Trophoblast cell (in vitro differentiated cells and primary cell): ENCODE results near the gene BMX.

Experiments used
- DNase-seq, 2 donors: peaks; one replicate each; pipeline ENCODE4 v3.0.0-alpha.2; 2016
- H2AFZ ChIP-seq: 2 replicates; pipeline ENCODE4 v1.6.1; 2013; ENCODE audit warnings: low read length, moderate library complexity, mild to moderate bottlenecking; ENCODE audit not compliant: insufficient read depth, poor library complexity
- H2AK5ac ChIP-seq: 2 replicates; pipeline ENCODE4 v1.6.1; 2013; ENCODE audit warnings: mild to moderate bottlenecking, low read length
- H2BK120ac ChIP-seq: 2 replicates; pipeline ENCODE4 v1.6.1; 2013; ENCODE audit warnings: low read length, mild to moderate bottlenecking, moderate library complexity; ENCODE audit not compliant: insufficient read depth, poor library complexity
- H2BK12ac ChIP-seq: 2 replicates; pipeline ENCODE4 v1.6.1; 2013; ENCODE audit warnings: mild to moderate bottlenecking, low read length, moderate library complexity
- H2BK5ac ChIP-seq: 2 replicates; pipeline ENCODE4 v1.6.1; 2013; ENCODE audit warnings: low read length, low read depth, moderate library complexity, mild to moderate bottlenecking; ENCODE audit not compliant: poor library complexity
- H3K14ac ChIP-seq: 2 replicates; pipeline ENCODE4 v1.6.1; 2013; ENCODE audit warnings: mild to moderate bottlenecking, low read length
- H3K18ac ChIP-seq: 2 replicates; pipeline ENCODE4 v1.6.1; 2013; ENCODE audit warnings: mild to moderate bottlenecking, low read length
- H3K23ac ChIP-seq: 2 replicates; pipeline ENCODE4 v1.6.1; 2013; ENCODE audit warnings: low read length
- H3K27ac ChIP-seq: 2 replicates; pipeline ENCODE4 v1.5.1; 2013; ENCODE audit warnings: low read depth, mild to moderate bottlenecking, inconsistent platforms, low read length, moderate library complexity
- H3K27me3 ChIP-seq: 2 replicates; pipeline ENCODE4 v1.6.1; 2013; ENCODE audit warnings: inconsistent platforms, mild to moderate bottlenecking, low read length, moderate library complexity; ENCODE audit not compliant: insufficient read depth
- H3K36me3 ChIP-seq, 2 experiments: 1 replicate in 1 of 2; 2 replicates in 1 of 2; pipeline ENCODE4 v1.6.1; 2013; ENCODE audit warnings: low read length in 2 of 2, mild to moderate bottlenecking in 2 of 2, moderate library complexity in 1 of 2; ENCODE audit not compliant: insufficient read depth in 2 of 2, control insufficient read depth in 1 of 2
- H3K4ac ChIP-seq: 2 replicates; pipeline ENCODE4 v1.6.1; 2013; ENCODE audit warnings: low read depth, mild to moderate bottlenecking, low read length, moderate library complexity
- H3K4me1 ChIP-seq, 2 experiments: 1 replicate in 1 of 2; 2 replicates in 1 of 2; pipeline ENCODE4 v1.6.1; 2013; ENCODE audit warnings: low read length in 2 of 2, mild to moderate bottlenecking in 2 of 2, moderate library complexity in 1 of 2; ENCODE audit not compliant: insufficient read depth in 2 of 2, control insufficient read depth in 1 of 2
- H3K4me2 ChIP-seq: 2 replicates; pipeline ENCODE4 v1.6.1; 2013; ENCODE audit warnings: inconsistent platforms, mild to moderate bottlenecking, low read length, moderate library complexity
- H3K4me3 ChIP-seq: 2 replicates; pipeline ENCODE4 v1.5.1; 2013; ENCODE audit warnings: mild to moderate bottlenecking, low read depth, low read length, inconsistent platforms
- H3K79me1 ChIP-seq: one replicate; pipeline ENCODE4 v1.6.1; 2013; ENCODE audit warnings: low read length
- H3K79me2 ChIP-seq: 2 replicates; pipeline ENCODE4 v1.6.1; 2013; ENCODE audit warnings: low read length, mild to moderate bottlenecking; ENCODE audit not compliant: control insufficient read depth, insufficient read depth, poor library complexity
- H3K9ac ChIP-seq: 2 replicates; pipeline ENCODE4 v1.6.1; 2013; ENCODE audit warnings: mild to moderate bottlenecking, low read length
- H3K9me3 ChIP-seq: 2 replicates; pipeline ENCODE4 v1.6.1; 2013; ENCODE audit warnings: low read depth, mild to moderate bottlenecking, control low read depth, inconsistent platforms, low read length; ENCODE audit not compliant: insufficient read depth
- H4K12ac ChIP-seq: 2 replicates; pipeline ENCODE4 v1.6.1; 2013; ENCODE audit warnings: low read depth, mild to moderate bottlenecking, low read length, moderate library complexity
- H4K8ac ChIP-seq: 2 replicates; pipeline ENCODE4 v1.6.1; 2013; ENCODE audit warnings: low read depth, mild to moderate bottlenecking, low read length, moderate library complexity
- H4K91ac ChIP-seq: one replicate; pipeline ENCODE4 v1.6.1; 2013; ENCODE audit warnings: low read depth, mild to moderate bottlenecking, low read length, moderate library complexity
- WGBS: extraction: QIAGEN DNeasy Blood & Tissue Kit; methylation state at CpG from one replicate; pipeline ENCODE4 v1.1.7; 2013; ENCODE audit warnings: missing lambda C conversion rate; ENCODE audit not compliant: insufficient read length, insufficient coverage; ENCODE audit errors: extremely low coverage; 5-methylcytosine and 5-hydroxymethylcytosine counted together

BMX gene

DNA sequence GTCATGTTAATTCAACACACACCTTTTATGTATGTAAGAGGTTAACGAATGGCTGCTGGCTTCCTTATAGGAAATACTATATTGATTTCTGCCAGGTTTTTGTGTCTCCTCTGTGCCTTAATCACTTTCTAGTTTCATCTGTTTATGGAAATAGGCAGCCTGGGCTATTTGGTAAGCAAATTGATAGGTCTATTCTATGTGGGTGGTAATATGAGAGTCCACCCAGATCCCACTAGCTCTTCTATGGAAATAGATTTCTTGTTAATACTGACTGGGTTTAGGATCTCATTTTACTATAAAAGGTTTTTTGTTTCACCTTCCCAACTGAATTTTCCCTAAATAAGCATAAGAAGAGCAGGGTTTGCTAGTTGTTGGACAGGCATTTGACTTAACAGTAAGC lies 4.1 kb downstream of the BMX start:
- H3K27ac ChIP-seq = no peak overlapping the region
- H3K4me3 ChIP-seq = no peak overlapping the region
- H3K4ac ChIP-seq = no peak overlapping the region
- no peak overlapping the region for H3K18ac ChIP-seq
- H2BK12ac ChIP-seq = no peak overlapping the region
- H3K23ac ChIP-seq = no peak overlapping the region
- no peaks in the 10 kb centered on the region for H3K36me3 ChIP-seq
- no peaks in the 10 kb centered on the region for H3K27me3 ChIP-seq
- H2AK5ac ChIP-seq = no peak overlapping the region
- H4K8ac ChIP-seq = no peak overlapping the region
- no peak overlapping the region for H2BK5ac ChIP-seq
- no peak overlapping the region for H3K4me2 ChIP-seq
- H3K4me1 ChIP-seq = no peaks in the 10 kb centered on the region
- H3K14ac ChIP-seq = no peak overlapping the region
- DNase-seq = no peak
- no peak overlapping the region for H4K12ac ChIP-seq
- H2AFZ ChIP-seq = no peak overlapping the region
- H4K91ac ChIP-seq = no peak overlapping the region
- no CpG with 5 or more reads among the region's 1 CpG for WGBS
- no peak overlapping the region for H3K9ac ChIP-seq
- H3K79me2 ChIP-seq = no peaks in the 10 kb centered on the region
- no peaks in the 10 kb centered on the region for H3K9me3 ChIP-seq
- no peak overlapping the region for H2BK120ac ChIP-seq
- H3K79me1 ChIP-seq = no peaks in the 10 kb centered on the region

DNA sequence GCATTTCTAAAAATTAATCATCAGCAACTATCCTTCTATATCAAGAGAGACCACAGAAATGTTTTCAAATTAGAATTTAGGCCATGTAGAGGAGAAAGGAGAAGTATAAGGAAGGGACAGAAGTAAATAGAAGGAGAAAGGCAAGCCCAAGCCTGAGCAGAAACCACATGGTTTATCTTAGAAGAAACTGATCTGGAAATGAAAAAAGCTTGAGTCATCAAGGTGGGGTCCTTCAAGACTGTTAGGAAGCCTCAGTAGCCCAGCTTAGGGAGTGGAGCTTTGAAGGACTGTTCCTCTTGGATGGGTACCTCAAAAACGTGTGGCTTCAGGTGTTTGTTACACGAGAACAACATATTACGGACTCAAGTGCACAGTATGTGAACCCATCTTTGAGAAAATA lies 4.5 kb downstream of the BMX start:
- H2BK12ac ChIP-seq = no peak overlapping the region
- no peak overlapping the region for H4K8ac ChIP-seq
- H3K4ac ChIP-seq = no peak overlapping the region
- no peak overlapping the region for H3K4me3 ChIP-seq
- no peak overlapping the region for H2AFZ ChIP-seq
- H4K12ac ChIP-seq = no peak overlapping the region
- H3K4me2 ChIP-seq = no peak overlapping the region
- no peak overlapping the region for H2BK5ac ChIP-seq
- no peak for DNase-seq
- no peak overlapping the region for H3K18ac ChIP-seq
- no peak overlapping the region for H2AK5ac ChIP-seq
- no peak overlapping the region for H3K23ac ChIP-seq
- H3K9me3 ChIP-seq = no peaks in the 10 kb centered on the region
- no peak overlapping the region for H3K14ac ChIP-seq
- H3K79me2 ChIP-seq = no peaks in the 10 kb centered on the region
- no peaks in the 10 kb centered on the region for H3K4me1 ChIP-seq
- H2BK120ac ChIP-seq = no peak overlapping the region
- H4K91ac ChIP-seq = no peak overlapping the region
- H3K9ac ChIP-seq = no peak overlapping the region
- no peak overlapping the region for H3K27ac ChIP-seq
- WGBS = no CpG with 5 or more reads among the region's 3 CpGs
- no peaks in the 10 kb centered on the region for H3K27me3 ChIP-seq
- H3K79me1 ChIP-seq = no peaks in the 10 kb centered on the region
- no peaks in the 10 kb centered on the region for H3K36me3 ChIP-seq

DNA sequence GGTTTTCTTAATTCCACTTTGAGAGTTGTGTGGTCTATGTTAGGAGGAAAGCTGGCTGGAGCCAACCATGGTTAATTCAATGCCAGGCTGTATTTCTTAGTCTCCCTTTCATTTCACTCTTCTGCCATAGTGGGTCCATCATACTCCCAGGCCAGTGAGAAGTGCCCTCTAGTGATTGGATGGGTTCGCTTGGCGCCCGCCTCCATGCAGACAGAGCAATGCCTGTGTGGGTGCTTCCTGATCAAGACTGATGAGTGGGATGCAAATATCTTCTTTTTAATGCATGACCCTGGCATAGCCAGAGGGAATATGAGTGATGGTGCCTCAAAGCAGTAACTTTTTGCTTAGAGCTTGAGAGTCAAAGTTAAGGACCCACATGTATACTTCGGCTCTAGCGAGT lies 6.4 kb downstream of the BMX start:
- Histone ChIP-seq H3K27ac (no peak overlapping the region), H3K4me1 (no peaks in the 10 kb centered on the region), H4K12ac (no peak overlapping the region), H3K9me3 (no peaks in the 10 kb centered on the region), H3K79me2 (no peaks in the 10 kb centered on the region), H2AFZ (no peak overlapping the region), H2BK12ac (no peak overlapping the region), H3K4ac (no peak overlapping the region), H3K27me3 (no peaks in the 10 kb centered on the region), H3K4me3 (no peak overlapping the region), H3K36me3 (no peaks in the 10 kb centered on the region), H4K91ac (no peak overlapping the region), H3K23ac (no peak overlapping the region), H3K9ac (no peak overlapping the region), H2AK5ac (no peak overlapping the region), H3K4me2 (no peak overlapping the region), H2BK5ac (no peak overlapping the region), H2BK120ac (no peak overlapping the region), H3K79me1 (no peaks in the 10 kb centered on the region), H3K14ac (no peak overlapping the region), H4K8ac (no peak overlapping the region), H3K18ac (no peak overlapping the region)
- WGBS = no CpG with 5 or more reads among the region's 5 CpGs
- DNase-seq = no peak

DNA sequence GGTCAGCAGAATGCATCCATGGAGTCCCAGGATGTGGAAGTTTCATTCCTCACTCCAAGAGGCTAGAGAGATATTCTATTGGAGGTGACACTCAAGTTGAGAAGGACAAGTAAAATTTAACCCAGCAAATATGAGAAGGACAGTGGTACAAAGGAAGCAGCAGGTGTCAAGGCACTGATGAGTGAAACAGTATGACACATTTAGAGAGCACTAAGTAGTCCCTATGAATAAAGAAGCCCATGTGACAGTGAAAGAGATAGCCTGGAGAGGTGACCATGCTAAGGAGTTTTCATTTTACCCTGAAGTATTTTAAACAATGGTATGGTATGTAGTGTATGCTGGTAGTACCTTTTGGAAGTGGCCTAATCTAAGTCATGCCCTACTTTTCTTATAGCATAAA lies 9.2 kb downstream of the BMX start:
- no peak overlapping the region for H2BK5ac ChIP-seq
- H4K12ac ChIP-seq = no peak overlapping the region
- DNase-seq = no peak
- H3K23ac ChIP-seq = no peak overlapping the region
- no peak overlapping the region for H3K4me3 ChIP-seq
- H2AK5ac ChIP-seq = no peak overlapping the region
- no peaks in the 10 kb centered on the region for H3K27me3 ChIP-seq
- H4K8ac ChIP-seq = no peak overlapping the region
- H3K9me3 ChIP-seq = no peaks in the 10 kb centered on the region
- no peak overlapping the region for H3K18ac ChIP-seq
- no peak overlapping the region for H3K9ac ChIP-seq
- no peak overlapping the region for H3K14ac ChIP-seq
- no peak overlapping the region for H2AFZ ChIP-seq
- no peak overlapping the region for H3K4me2 ChIP-seq
- no peaks in the 10 kb centered on the region for H3K36me3 ChIP-seq
- H3K4me1 ChIP-seq = no peaks in the 10 kb centered on the region
- H3K4ac ChIP-seq = no peak overlapping the region
- no peak overlapping the region for H2BK120ac ChIP-seq
- no peak overlapping the region for H3K27ac ChIP-seq
- H3K79me2 ChIP-seq = no peaks in the 10 kb centered on the region
- no peak overlapping the region for H2BK12ac ChIP-seq
- H4K91ac ChIP-seq = no peak overlapping the region
- H3K79me1 ChIP-seq = no peaks in the 10 kb centered on the region

DNA sequence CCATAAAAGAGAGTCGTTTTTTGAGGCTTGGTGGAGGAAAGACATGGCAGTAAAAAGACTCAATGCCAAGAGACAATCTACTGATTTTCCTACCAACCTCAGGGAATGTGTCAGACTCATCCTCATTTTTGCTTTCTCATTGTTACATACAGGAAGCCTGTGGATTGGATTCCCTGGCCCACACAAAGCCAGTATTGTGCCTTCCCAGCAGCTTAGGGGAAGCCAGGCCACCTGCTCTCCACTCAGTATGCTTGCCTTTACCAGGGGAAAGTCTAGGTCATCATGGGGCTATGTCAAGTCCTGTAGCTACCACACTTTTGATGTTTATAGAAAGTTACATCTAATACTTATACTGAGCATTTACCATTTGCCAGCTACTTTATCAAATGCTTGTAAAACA lies 11.0 kb downstream of the BMX start:
- WGBS = no CpG with 5 or more reads among the region's 1 CpG
- DNase-seq = no peak
- Histone ChIP-seq H3K79me1 (no peaks in the 10 kb centered on the region), H3K4me1 (no peaks in the 10 kb centered on the region), H3K79me2 (no peaks in the 10 kb centered on the region), H3K9ac (no peak overlapping the region), H2BK5ac (no peak overlapping the region), H3K18ac (no peak overlapping the region), H4K8ac (no peak overlapping the region), H2BK12ac (no peak overlapping the region), H2AFZ (no peak overlapping the region), H3K14ac (no peak overlapping the region), H3K27me3 (no peaks in the 10 kb centered on the region), H3K4ac (no peak overlapping the region), H3K27ac (no peak overlapping the region), H3K4me2 (no peak overlapping the region), H4K12ac (no peak overlapping the region), H3K9me3 (no peaks in the 10 kb centered on the region), H3K36me3 (no peaks in the 10 kb centered on the region), H4K91ac (no peak overlapping the region), H3K23ac (no peak overlapping the region), H3K4me3 (no peak overlapping the region), H2AK5ac (no peak overlapping the region), H2BK120ac (no peak overlapping the region)
